ENCODE results near the gene UBFD1. TPM values are rescaled to one million over a fixed set of nuclear protein-coding genes. Genes with fewer than 3 reads are reported as not detected.
A peak's percentile ranks its signal among the peaks of the same experiment; 100 is the strongest.

Gene UBFD1
- total and polyA plus RNA-seq, 10 of the 15 experiments (the other 5 are each of a cell fraction or from before 2014, with no cell fraction given): 7.3 to 48.5 (median 32.1) TPM

DNA sequence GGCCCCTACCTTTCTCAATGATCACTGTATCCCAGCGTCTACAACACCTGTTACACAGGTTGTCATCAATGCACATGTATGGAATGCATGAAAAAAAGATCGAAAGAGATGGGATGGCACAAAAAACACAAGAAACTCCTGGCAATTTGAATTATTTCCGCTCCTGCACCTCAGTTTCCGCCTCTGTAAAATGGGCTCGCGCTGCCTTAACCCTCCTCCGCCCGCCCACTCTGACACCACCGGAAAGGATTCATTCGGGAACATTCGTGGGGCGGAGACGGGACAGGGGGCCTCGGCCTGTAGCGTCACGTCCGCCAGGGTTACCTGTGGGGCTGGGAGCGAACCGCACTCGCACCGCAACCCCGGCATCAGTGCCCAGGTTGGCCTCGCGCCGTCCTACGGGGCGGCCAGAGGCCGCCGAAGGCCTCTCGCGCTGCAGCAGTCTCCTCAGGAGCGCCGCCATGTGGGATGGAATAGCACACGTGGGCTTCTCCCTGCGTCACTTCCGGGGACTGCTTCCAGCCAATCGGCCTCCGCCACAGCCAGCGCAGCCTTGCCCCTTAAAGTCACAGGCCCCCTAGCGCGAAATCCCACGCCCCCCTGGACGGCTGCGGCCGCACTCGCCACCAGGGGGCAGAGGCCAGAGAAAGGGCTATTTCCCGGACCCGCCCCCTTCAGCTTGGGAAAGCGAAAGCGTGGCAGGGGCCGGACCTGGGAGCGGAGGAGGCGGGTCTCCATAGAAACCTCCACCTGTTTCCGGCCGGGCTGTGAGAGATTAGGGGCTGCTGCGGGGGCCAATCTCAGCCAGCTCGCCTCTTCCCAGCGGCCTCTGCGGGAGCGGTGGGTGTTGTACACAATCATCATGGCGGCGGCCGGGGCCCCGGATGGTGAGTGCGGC lies at the start of gene UBFD1, which contains the start of gene EARS2 (continued):
- TF ChIP-seq, protein P1, sequence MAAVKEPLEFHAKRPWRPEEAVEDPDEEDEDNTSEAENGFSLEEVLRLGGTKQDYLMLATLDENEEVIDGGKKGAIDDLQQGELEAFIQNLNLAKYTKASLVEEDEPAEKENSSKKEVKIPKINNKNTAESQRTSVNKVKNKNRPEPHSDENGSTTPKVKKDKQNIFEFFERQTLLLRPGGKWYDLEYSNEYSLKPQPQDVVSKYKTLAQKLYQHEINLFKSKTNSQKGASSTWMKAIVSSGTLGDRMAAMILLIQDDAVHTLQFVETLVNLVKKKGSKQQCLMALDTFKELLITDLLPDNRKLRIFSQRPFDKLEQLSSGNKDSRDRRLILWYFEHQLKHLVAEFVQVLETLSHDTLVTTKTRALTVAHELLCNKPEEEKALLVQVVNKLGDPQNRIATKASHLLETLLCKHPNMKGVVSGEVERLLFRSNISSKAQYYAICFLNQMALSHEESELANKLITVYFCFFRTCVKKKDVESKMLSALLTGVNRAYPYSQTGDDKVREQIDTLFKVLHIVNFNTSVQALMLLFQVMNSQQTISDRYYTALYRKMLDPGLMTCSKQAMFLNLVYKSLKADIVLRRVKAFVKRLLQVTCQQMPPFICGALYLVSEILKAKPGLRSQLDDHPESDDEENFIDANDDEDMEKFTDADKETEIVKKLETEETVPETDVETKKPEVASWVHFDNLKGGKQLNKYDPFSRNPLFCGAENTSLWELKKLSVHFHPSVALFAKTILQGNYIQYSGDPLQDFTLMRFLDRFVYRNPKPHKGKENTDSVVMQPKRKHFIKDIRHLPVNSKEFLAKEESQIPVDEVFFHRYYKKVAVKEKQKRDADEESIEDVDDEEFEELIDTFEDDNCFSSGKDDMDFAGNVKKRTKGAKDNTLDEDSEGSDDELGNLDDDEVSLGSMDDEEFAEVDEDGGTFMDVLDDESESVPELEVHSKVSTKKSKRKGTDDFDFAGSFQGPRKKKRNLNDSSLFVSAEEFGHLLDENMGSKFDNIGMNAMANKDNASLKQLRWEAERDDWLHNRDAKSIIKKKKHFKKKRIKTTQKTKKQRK (IDR thresholded peaks at IDR 0.05; ENCODE audit: low read depth, low read length): no peak
- TF ChIP-seq TCF12 (IDR thresholded peaks at IDR 0.05; ENCODE audit: low read depth, low read length) (peak; percentile 73), RELA (IDR thresholded peaks at IDR 0.05; ENCODE audit: borderline replicate concordance, partially characterized antibody) (no peak), JUNB (IDR thresholded peaks at IDR 0.05) (no peak), LARP7 (IDR thresholded peaks at IDR 0.05) (no peak), ZNF622 (IDR thresholded peaks at IDR 0.05) (no peak), NFYA (IDR thresholded peaks at IDR 0.05; ENCODE audit: borderline replicate concordance, low read depth, low read length) (no peak), ZNF217 (IDR thresholded peaks at IDR 0.05) (peak; percentile 93), WRNIP1 (IDR thresholded peaks at IDR 0.05; ENCODE audit: borderline replicate concordance, low read depth, low read length) (no peak), ZNF207 (IDR thresholded peaks at IDR 0.05; ENCODE audit: borderline replicate concordance) (peak; percentile 84; the same call in 1 of the 2 replicates), MTA2 (IDR thresholded peaks at IDR 0.05; ENCODE audit: low read depth) (no peak), CBX5 (IDR thresholded peaks at IDR 0.05; ENCODE audit: low read depth) (peak; percentile 69; the same call in 1 of the 2 replicates), KDM1A (IDR thresholded peaks at IDR 0.05; ENCODE audit: borderline replicate concordance) (no peak), POLR2AphosphoS2 (IDR thresholded peaks at IDR 0.05; ENCODE audit: low read depth, low read length) (0 out of 2 replicates have a peak, but pooled peaks have one; percentile 36), ESRRA (IDR thresholded peaks at IDR 0.05; ENCODE audit: low read length) (0 out of 2 replicates have a peak, but pooled peaks have one; percentile 13), FOXM1 (IDR thresholded peaks at IDR 0.05; ENCODE audit: low read depth, low read length) (peak; percentile 92), TBL1XR1 (IDR thresholded peaks at IDR 0.05; ENCODE audit: low read depth, low read length) (no peak), POLR2AphosphoS5 (IDR thresholded peaks at IDR 0.05; ENCODE audit: low read length) (peak; percentile 90)
- TF ChIP-seq, protein P2, sequence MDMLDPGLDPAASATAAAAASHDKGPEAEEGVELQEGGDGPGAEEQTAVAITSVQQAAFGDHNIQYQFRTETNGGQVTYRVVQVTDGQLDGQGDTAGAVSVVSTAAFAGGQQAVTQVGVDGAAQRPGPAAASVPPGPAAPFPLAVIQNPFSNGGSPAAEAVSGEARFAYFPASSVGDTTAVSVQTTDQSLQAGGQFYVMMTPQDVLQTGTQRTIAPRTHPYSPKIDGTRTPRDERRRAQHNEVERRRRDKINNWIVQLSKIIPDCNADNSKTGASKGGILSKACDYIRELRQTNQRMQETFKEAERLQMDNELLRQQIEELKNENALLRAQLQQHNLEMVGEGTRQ (IDR thresholded peaks at IDR 0.05; ENCODE audit: borderline replicate concordance, low read depth, low read length): peak; percentile 89
- TF ChIP-seq, protein P3, sequence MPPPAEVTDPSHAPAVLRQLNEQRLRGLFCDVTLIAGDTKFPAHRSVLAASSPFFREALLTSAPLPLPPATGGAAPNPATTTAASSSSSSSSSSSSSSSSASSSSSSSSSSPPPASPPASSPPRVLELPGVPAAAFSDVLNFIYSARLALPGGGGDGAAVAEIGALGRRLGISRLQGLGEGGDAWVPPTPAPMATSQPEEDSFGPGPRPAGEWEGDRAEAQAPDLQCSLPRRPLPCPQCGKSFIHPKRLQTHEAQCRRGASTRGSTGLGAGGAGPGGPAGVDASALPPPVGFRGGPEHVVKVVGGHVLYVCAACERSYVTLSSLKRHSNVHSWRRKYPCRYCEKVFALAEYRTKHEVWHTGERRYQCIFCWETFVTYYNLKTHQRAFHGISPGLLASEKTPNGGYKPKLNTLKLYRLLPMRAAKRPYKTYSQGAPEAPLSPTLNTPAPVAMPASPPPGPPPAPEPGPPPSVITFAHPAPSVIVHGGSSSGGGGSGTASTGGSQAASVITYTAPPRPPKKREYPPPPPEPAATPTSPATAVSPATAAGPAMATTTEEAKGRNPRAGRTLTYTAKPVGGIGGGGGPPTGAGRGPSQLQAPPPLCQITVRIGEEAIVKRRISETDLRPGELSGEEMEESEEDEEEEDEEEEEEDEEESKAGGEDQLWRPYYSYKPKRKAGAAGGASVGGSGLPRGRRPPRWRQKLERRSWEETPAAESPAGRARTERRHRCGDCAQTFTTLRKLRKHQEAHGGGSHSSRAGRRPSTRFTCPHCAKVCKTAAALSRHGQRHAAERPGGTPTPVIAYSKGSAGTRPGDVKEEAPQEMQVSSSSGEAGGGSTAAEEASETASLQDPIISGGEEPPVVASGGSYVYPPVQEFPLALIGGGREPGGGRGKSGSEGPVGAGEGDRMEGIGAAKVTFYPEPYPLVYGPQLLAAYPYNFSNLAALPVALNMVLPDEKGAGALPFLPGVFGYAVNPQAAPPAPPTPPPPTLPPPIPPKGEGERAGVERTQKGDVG (CRISPR knock-in tag; IDR thresholded peaks at IDR 0.05): no peak
- TF ChIP-seq, protein P4, sequence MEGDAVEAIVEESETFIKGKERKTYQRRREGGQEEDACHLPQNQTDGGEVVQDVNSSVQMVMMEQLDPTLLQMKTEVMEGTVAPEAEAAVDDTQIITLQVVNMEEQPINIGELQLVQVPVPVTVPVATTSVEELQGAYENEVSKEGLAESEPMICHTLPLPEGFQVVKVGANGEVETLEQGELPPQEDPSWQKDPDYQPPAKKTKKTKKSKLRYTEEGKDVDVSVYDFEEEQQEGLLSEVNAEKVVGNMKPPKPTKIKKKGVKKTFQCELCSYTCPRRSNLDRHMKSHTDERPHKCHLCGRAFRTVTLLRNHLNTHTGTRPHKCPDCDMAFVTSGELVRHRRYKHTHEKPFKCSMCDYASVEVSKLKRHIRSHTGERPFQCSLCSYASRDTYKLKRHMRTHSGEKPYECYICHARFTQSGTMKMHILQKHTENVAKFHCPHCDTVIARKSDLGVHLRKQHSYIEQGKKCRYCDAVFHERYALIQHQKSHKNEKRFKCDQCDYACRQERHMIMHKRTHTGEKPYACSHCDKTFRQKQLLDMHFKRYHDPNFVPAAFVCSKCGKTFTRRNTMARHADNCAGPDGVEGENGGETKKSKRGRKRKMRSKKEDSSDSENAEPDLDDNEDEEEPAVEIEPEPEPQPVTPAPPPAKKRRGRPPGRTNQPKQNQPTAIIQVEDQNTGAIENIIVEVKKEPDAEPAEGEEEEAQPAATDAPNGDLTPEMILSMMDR (IDR thresholded peaks at IDR 0.05 in 2 of 3, conservative IDR thresholded peaks at IDR 0.05 in 1 of 3; ENCODE audit: control insufficient read depth in 2 of 3, extremely low read depth in 1 of 3, insufficient read depth in 1 of 3, low read depth in 3 of 3, low read length in 3 of 3): peak; percentile 95 to 97 (median 96); a peak in 5 of 6 replicates
